NCI-H1694 treated with DMSO at 0.1 percent for 48 hours (cell line): ENCODE data around the gene PRIM2.
A peak's percentile ranks its signal among the peaks of the same experiment; 100 is the strongest.
"Not testable (repeated sequence)": the region's sequence is repeated elsewhere in the genome, so short reads cannot be mapped to it uniquely, and the experiment has no call there.

Experiments
- DNase-seq: peaks from one replicate; lab custom pipeline; 2025; lab: John Stamatoyannopoulos, UW

Gene PRIM2

DNA sequence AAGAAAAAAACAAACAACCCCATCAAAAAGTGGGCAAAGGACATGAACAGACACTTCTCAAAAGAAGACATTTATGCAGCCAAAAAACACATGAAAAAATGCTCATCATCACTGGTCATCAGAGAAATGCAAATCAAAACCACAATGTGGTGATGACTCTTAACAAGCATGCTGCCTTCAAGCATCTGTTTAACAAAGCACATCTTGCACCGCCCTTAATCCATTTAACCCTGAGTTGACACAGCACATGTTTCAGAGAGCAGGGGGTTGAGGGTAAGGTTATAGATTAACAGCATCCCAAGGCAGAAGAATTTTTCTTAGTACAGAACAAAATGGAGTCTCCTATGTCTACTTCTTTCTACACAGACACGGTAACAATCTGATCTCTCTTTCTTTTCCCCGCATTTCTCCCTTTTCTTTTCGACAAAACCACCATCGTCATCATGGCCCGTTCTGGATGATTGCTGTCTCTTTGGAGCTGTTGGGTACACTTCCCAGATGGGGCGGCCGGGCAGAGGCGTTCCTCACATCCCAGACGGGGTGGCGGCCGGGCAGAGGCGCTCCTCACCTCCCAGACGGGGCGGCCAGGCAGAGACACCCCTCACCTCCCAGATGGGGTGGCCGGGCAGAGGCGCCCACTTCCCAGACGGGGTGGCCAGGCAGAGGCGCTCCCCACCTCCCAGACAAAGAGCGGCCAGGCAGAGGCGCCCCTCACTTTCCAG is 7.2 kb upstream of the PRIM2 start:
- not testable (repeated sequence) for DNase-seq

DNA sequence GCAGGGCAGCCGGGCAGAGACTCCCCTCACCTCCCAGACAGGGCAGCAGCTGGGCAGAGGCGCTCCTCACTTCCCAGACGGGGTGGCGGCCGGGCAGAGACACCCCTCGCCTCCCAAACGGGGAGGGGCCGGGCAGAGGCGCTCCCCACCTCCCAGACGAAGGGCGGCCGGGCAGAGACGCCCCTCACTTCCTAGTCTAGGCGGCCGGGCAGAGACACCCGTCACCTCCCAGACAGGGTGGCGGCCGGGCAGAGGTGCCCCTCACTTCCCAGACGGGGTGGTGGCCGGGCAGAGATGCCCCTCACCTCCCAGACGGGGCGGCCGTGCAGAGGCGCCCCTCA is 6.6 kb upstream of the PRIM2 start:
- no peak for DNase-seq

- not testable (repeated sequence) for DNase-seq
These were observed 6.0 kb upstream of the PRIM2 start for GRCh38 chr6:57311300-57312003.

- DNase-seq, result no peak
These were observed 5.5 kb upstream of the PRIM2 start for GRCh38 chr6:57312004-57312345.

DNA sequence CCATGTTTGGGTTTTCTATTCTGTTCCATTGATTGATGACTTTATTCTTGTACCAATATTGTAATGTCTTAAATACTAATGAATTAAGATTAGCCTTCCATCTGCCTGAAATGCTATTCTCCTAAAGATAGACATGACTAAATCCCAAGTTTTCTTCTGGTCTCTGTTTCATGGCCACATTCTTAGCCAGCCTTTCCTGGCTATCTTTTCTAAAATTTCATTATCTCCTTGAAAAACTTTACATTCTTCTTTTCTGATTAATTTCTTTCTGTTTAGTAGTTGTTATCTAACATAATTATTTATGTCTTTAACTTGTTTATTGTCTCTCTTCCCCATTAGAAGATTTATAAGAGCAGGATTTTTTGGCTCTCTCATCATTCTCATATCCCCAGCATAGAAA is 4.4 kb upstream of the PRIM2 start:
- DNase-seq, result no peak

DNA sequence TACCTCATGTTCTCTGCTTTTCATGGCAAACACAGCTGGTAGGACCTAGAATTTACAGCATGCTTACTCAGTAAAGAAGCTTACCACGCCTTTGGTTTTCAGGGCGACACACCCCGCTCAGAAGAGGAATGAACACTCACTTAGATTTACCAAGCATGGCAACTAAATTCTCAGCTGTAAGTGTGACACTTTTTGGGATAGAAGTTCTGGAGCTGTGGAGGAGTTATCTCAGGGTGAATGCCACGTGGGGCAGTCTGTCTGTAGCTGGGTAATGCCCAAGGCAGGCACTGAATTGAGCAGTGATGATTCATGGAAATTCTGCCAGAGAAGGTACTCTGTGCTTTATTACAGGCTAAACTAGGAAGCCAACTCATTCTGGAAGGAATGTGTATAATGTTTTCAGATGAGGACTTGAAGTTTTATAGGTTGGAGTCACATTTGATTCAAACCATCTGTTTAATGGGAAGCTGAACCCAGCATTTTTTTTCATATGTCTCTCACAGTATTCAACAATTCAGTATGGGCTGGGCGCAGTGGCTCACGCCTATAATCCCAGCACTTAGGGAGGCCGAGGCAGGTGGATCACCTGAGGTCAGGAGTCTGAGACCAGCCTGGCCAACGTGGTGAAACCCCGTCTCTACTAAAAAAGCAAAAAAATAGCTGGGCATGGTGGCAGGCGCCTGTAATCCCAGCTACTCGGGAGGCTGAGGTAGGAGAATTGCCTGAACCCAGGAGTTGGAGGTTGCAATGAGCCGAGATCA is 3.5 kb upstream of the PRIM2 start:
- DNase-seq, result no peak

- DNase-seq, result no peak
These were observed 2.3 kb upstream of the PRIM2 start for GRCh38 chr6:57315111-57315510.

DNA sequence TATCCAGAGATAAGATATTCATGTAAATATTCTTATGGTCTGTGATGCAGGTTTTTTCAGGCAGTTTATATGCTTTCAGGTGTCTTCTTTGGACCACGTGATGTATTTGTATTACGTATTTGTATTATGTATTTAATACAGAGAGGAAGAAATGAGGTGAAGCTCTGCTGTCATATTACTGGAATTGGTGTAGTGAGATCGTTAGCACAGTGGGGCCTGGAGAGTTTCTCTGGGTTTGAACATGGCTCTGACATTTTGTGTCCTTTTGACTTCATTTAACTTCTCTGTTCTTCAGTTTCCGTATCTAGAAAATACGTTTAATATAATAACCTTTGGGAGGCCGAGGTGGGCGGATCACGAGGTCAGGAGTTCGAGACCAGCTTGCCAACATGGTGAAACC is 1.6 kb upstream of the PRIM2 start:
- DNase-seq, result no peak

GRCh38 chr6:57316581-57317059 is 810 bp upstream of the PRIM2 start:
- DNase-seq, result peak; percentile 89

- DNase-seq, result peak; percentile 26
These were observed 7.1 kb downstream of the PRIM2 start for GRCh38 chr6:57324538-57324937.

GRCh38 chr6:57327311-57327710 is 9.9 kb downstream of the PRIM2 start:
- DNase-seq, result no peak

GRCh38 chr6:57328074-57328473 is 10.6 kb downstream of the PRIM2 start:
- no peak for DNase-seq

- DNase-seq, result no peak
These were observed 12.5 kb downstream of the PRIM2 start for GRCh38 chr6:57329933-57330332.

DNA sequence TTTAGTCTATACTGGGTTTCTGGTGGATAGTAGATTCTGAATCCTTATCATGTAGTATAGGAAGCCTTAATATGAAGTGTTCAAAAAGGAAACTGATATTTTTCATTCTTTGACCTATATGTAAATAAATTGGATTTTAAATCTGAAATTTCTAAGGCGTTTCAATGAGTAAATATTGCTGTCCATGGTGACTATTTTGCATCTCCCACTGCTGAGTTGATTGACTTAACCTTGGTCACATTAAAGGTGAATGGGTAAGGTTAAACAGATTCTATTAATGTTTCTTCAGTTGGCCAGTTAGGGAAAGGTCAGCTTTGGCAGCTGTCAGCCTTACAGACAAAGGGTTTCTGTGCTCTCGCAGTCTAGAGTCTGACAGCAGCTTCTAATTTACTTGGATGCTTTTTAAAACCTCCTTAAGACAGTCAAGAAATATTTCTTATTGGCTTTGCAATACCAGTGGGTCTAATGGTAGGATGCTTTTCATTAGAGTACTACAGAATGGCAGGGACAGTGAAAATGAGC is 24.8 kb downstream of the PRIM2 start:
- no peak for DNase-seq

DNA sequence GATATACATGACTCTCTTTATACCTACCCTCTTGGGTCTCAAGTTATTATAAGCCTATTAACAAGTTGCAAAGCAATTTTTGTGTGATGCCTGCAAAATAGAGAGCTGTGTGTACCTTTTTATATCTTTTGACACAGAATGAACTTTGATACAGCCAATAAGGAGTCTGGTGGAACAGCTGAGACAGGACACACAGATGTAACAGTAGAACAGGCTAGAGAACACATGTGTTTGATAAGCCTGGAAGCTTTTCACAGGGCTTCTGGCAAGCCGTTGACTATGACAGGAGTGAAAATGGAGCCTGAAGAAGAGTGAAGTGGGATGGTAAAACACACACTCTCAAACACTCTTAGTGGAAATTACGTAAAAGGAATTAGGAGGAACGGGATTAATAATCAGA is 25.9 kb downstream of the PRIM2 start:
- not testable (repeated sequence) for DNase-seq

DNA sequence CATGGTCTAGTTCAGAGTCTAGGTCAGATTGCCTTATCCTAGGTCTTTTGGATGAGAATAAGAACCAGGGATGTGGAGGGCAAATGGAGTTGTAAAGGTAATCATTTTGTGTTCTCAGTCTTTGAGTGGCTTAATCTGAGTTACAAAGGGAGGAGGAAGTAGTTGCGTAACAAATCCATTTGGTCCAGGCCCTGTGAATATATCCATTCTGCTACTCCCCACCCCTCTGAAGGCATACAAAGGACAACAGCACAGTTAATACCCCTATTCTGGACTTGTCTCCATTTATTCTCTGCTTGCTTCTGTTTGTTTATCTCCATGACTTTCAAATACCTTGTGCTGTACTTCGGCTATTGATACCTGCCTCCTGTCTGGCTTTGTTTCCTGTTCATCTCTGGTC is 29.3 kb downstream of the PRIM2 start:
- not testable (repeated sequence) for DNase-seq

DNA sequence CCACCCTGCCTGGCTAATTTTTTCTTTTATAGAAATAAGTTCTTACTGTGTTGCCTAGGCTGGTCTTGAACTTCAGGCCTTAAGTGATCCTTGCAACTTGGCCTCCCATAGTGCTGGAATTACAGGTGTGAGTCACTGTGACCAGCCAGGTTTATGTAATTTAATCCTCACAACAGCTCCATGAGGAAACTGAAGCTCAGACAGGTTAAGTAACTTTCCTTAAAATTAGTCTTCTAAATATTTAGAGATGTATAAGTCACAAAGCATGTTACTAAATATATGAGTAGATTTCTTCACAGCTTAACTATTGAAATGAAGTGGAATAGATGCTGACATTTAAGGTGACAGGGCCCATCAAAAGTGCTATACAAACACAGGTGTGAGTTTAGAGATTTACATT is 30.2 kb downstream of the PRIM2 start:
- DNase-seq, result not testable (repeated sequence)

GRCh38 chr6:57350443-57350842 is 33.0 kb downstream of the PRIM2 start:
- not testable (repeated sequence) for DNase-seq

DNA sequence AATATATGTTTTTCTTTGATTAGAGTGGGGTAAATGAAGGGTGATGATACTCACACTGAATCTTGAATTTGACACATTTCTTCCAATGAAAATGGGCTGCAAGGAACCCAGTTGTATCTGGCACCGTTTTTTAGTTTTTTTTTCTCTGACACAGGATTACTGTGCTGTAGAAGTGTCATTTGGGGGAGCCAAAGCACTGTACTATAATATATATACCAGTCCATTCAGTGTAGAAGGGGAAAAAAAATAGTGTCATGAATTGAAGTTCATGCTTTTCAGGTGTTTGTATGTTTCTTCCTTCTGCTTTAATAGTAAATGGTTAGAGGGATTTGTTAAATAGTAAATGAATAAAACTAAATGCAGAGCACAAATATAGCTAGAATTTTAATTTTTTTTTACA is 35.2 kb downstream of the PRIM2 start:
- DNase-seq, result not testable (repeated sequence)

DNA sequence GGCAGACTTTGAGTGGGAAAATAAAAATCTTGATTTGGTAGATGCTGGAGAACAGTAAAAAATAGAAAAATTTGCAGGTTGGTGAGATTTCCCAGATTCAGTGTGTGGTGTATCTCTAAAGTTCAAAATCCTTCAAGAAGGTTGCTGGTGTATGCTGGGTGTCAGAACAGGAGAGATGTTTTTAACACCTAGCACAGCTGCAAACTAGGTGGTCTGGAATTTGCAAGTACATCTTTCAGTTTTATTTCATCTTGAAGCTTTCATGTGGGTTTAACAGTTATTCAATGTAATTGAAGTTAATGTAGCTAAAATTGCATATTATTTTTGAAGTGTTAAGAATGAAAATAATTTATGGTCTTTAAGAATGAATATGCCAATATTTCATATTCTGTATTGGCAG is 40.9 kb downstream of the PRIM2 start:
- DNase-seq, result not testable (repeated sequence)

DNA sequence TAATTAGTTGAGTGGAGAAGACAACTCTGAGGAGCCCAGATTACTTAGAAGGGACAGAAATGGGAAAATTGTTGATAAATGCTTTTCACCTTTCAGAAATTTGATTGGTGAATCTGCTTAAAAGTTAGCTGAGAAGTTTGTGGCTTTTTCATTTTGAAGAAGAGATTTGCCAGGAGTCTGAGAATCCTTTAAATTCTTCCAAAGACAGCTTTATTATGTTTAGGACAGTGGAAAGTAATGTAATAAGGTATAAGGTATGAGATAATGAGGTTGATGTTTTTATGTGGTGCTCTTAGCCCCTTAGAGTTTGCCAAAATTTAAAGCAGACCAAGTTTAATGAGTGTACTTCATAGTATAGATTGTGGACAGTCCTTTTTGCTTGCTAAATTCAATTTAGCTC is 42.3 kb downstream of the PRIM2 start:
- DNase-seq, result not testable (repeated sequence)

- DNase-seq, result not testable (repeated sequence)
These were observed 44.9 kb downstream of the PRIM2 start for GRCh38 chr6:57362340-57362739.
